Adrenal gland (tissue), 5 donors: ENCODE data around the gene TSHZ2.
"Not testable (repeated sequence)": the region's sequence is repeated elsewhere in the genome, so short reads cannot be mapped to it uniquely, and the experiment has no call there.

Experiments
- POLR2A ChIP-seq, 2 donors: fragments of 450-650 bp; IDR thresholded peaks; one replicate each; pipeline ENCODE4 v1.6.1; 2017; ENCODE audit warnings: antibody characterized with exemption in 2 of 2, mild to moderate bottlenecking in 2 of 2, moderate library complexity in 1 of 2
- TF ChIP-seq, protein P1 (sequence below), 6 experiments: fragments of 450-650 bp in 4 of 6; fragments of 200-600 bp in 2 of 6; sonication (generic) in 1 of 6; IDR thresholded peaks; 1 replicate in 5 of 6; 2 replicates in 1 of 6; pipeline versions ENCODE4 v1.5.1 to v1.8.0; 2016 to 2021; ENCODE audit warnings: antibody characterized with exemption in 6 of 6, mild to moderate bottlenecking in 2 of 6, moderate library complexity in 1 of 6
- donor health status: DM: no; HTN: no; CAD: no.

DNA sequence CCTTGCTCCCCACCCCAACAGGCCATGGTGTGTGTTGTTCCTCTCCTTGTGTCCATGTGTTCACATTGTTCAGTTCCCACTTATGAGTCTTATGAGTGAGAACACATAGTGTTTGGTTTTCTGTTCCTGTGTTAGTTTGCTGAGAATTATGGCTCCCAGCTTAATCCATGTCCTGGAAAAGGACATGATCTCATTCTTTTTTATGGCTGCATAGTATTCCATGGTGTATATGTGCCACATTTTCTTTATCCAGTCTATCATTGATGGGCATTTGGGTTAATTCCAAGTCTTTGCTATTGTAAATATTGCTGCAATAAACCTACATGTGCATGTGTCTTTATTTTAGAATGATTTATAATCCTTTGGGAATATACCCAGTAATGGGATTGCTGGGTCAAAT is 5.6 kb upstream of the TSHZ2 start:
- TF ChIP-seq, protein P1, sequence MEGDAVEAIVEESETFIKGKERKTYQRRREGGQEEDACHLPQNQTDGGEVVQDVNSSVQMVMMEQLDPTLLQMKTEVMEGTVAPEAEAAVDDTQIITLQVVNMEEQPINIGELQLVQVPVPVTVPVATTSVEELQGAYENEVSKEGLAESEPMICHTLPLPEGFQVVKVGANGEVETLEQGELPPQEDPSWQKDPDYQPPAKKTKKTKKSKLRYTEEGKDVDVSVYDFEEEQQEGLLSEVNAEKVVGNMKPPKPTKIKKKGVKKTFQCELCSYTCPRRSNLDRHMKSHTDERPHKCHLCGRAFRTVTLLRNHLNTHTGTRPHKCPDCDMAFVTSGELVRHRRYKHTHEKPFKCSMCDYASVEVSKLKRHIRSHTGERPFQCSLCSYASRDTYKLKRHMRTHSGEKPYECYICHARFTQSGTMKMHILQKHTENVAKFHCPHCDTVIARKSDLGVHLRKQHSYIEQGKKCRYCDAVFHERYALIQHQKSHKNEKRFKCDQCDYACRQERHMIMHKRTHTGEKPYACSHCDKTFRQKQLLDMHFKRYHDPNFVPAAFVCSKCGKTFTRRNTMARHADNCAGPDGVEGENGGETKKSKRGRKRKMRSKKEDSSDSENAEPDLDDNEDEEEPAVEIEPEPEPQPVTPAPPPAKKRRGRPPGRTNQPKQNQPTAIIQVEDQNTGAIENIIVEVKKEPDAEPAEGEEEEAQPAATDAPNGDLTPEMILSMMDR (IDR thresholded peaks at IDR 0.05), result not testable (repeated sequence)
- TF ChIP-seq POLR2A (IDR thresholded peaks at IDR 0.05), result not testable (repeated sequence)
